Upper lobe of left lung (tissue), 4 donors: ENCODE results near the gene BRAT1.

ENCODE experiments used
- CTCF ChIP-seq, 6 experiments: fragments of 450-650 bp in 4 of 6; fragments of 200-600 bp in 2 of 6; sonication (generic) in 2 of 6; IDR thresholded peaks; one replicate each; pipeline ENCODE4 v1.5.1; 2016 to 2019; ENCODE audit warnings: antibody characterized with exemption in 6 of 6
- EP300 ChIP-seq, 4 donors: sonication (generic); formaldehyde crosslinking; IDR thresholded peaks; one replicate each; pipeline ENCODE4 v1.5.1; 2017; ENCODE audit warnings: antibody characterized with exemption in 4 of 4, control low read depth in 2 of 4
- POLR2A ChIP-seq, 4 donors: fragments of 450-650 bp; IDR thresholded peaks; one replicate each; pipeline ENCODE4 v1.5.1; 2016 to 2017; ENCODE audit warnings: antibody characterized with exemption in 4 of 4, mild to moderate bottlenecking in 2 of 4
- POLR2AphosphoS5 ChIP-seq, 2 donors: sonication (generic); formaldehyde crosslinking; IDR thresholded peaks; one replicate each; pipeline ENCODE4 v1.5.1; 2017; ENCODE audit warnings: antibody characterized with exemption in 2 of 2

DNA sequence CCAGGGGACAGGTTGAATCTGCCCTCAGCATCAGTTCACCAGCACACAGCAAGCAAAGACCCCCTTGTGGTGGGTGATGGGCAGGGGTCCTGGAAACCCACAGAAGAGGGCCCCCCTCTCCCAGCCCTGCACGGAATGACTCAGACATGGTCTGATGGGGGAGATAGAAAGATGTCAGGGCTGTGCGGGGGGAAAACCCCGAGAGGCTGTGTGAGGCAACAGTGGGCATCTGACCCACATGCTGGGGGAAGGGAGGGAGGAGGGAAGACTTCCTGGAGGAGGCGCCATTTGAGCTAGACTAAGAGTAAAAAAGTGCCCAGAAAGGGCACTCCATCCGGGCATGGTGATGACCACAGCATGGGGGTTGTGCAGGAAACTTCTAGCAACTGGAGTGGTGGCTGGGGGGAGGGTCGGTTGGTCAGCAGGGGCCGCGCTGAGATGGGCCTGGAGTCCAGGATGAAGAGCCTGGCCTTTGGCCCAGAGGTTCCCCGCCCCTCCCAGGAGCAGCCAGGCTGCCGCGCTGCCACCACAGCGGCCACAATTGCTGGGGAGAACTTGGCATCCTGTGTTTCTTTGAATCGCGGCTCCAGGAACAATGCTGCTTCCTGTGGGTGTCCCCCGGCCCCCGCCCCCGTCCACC is 33.3 kb downstream of the BRAT1 start:
- no peak for TF ChIP-seq CTCF (IDR thresholded peaks at IDR 0.05)
- peak; percentile 47 to 66 for TF ChIP-seq POLR2AphosphoS5 (IDR thresholded peaks at IDR 0.05)
- no peak for TF ChIP-seq EP300 (IDR thresholded peaks at IDR 0.05)
- TF ChIP-seq POLR2A (IDR thresholded peaks at IDR 0.05): peak in 2 of 4 donors; percentile 29 to 31
